ENCODE results near the gene ARHGAP9. TPM values are rescaled to one million over a fixed set of nuclear protein-coding genes. Genes with fewer than 3 reads are reported as not detected.
A peak's percentile ranks its signal among the peaks of the same experiment; 100 is the strongest.

Gene ARHGAP9
- 0.18 and 0.24 TPM in 2 replicates for total RNA-seq

GRCh38 chr12:57479376-57480115, at the start of gene ARHGAP9:
ARHGAP9 (minus strand) TSS chr12:57479866; CDS start chr12:57479406, 460 bp downstream.
- DNase-seq (ENCODE audit: extremely low read depth, low read depth, low spot score), result no peak

DNA sequence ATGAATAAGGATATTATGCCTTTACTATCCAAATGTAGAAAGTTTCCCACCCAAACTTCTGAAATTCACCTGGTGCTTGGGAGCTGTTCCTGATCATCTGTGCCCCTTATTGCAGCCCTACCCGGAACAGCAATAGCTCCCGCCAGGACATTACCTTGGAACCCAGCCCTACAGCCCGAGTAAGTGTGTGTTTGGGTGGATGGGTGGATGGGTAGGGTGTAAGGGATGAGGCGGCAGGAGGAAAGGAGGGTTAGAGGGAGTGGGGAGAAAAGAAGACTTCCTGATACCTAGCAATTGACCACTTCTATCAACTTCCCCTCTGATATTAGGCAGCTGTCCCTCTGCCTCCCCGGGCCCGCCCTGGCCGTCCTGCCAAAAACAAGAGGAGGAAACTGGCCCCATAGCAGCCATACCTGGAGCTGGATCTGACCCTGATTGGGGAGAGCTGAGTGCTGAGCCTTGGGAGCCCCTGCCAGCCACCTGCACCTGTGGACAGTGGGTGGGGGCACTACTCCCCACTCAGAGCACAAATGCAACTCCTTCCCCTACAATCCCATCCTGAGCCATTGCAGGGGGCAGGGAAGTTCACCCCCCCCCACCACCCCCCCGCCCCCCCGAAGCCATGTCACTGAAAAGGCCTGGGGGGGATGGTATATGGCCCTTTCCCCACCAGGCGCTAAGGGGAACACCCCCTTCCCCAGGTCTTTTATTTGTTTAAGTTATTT, 49.3 kb upstream of the ARHGAP9 start:
- DNase-seq (ENCODE audit: extremely low read depth, low read depth, low spot score), result no peak

GRCh38 chr12:57528176-57528575, 48.5 kb upstream of the ARHGAP9 start:
- DNase-seq (ENCODE audit: extremely low read depth, low read depth, low spot score), result no peak

DNA sequence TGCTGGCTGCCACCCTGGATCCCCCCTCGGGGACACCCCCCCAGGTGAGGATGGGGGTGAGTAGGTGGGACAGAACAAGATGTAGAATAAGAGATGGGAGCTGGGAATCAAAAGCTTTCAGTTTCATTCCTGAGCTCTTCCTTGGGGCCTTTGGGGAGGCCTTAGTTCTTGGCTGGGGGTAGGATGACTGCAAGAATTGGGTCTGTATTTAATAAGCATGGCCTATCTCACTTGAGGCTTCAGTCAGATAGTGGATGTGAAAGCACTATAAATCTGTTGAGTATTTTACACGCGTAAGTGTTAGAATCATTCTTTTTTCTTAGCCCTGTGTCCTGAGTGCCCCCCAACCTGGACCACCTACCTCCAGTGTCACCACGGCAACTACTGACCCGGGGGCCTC, 47.5 kb upstream of the ARHGAP9 start:
- no peak for DNase-seq (ENCODE audit: extremely low read depth, low read depth, low spot score)

DNA sequence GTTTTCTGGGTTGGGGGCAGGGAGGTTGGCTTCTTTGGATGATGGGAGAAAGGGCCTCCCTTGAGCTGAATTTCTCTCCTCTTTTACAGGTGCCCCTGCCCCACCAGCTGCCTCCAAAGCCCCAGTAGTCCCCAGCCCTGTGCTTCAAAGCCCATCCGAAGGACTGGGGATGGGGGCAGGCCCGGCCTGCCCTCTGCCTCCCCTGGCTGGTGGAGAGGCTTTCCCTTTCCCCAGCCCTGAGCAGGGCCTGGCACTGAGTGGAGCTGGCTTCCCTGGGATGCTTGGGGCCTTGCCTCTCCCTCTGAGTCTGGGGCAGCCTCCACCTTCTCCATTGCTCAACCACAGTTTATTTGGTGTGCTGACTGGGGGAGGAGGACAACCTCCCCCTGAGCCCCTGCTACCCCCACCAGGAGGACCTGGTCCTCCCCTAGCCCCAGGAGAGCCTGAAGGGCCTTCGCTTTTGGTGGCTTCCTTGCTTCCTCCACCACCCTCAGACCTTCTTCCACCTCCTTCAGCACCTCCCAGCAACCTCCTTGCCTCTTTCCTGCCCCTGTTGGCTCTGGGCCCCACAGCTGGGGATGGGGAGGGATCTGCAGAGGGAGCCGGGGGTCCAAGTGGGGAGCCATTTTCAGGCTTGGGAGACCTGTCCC, 46.9 kb upstream of the ARHGAP9 start:
- no peak for DNase-seq (ENCODE audit: extremely low read depth, low read depth, low spot score)

- no peak for DNase-seq (ENCODE audit: extremely low read depth, low read depth, low spot score)
Measured at GRCh38 chr12:57525615-57526383, 46.1 kb upstream of the ARHGAP9 start.

DNA sequence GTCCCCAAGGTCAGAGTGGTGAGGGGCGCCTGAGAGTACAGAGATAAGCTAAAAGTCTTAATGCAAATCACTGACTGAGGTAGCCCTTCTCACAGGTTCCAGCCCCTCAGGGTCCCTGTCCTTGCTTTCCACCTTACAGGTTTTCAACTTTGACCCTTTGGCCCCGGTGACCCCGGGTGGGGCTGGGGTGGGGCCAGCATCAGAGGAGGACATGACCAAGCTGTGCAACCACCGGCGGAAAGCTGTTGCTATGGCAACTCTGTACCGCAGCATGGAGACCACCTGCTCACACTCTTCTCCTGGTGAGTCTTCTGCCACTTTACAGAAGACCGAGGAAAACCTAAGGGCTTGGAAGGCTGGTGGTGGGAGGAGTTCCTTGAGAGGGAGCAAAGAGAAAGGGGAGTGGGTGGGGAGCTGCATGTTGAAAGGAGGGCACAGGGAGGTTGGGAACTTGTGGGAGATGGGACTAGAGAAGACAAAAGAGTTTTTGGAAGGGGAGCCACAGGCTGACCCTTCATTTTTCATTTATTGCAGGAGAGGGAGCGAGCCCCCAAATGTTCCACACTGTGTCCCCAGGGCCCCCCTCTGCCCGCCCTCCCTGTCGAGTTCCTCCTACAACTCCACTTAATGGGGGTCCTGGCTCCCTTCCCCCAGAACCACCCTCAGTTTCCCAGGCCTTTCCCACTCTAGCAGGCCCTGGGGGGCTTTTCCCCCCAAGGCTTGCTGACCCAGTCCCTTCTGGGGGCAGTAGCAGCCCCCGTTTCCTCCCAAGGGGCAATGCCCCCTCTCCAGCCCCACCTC, 45.3 kb upstream of the ARHGAP9 start:
- no peak for DNase-seq (ENCODE audit: extremely low read depth, low read depth, low spot score)

- no peak for DNase-seq (ENCODE audit: extremely low read depth, low read depth, low spot score)
Measured at GRCh38 chr12:57523706-57524614, 44.3 kb upstream of the ARHGAP9 start.

DNA sequence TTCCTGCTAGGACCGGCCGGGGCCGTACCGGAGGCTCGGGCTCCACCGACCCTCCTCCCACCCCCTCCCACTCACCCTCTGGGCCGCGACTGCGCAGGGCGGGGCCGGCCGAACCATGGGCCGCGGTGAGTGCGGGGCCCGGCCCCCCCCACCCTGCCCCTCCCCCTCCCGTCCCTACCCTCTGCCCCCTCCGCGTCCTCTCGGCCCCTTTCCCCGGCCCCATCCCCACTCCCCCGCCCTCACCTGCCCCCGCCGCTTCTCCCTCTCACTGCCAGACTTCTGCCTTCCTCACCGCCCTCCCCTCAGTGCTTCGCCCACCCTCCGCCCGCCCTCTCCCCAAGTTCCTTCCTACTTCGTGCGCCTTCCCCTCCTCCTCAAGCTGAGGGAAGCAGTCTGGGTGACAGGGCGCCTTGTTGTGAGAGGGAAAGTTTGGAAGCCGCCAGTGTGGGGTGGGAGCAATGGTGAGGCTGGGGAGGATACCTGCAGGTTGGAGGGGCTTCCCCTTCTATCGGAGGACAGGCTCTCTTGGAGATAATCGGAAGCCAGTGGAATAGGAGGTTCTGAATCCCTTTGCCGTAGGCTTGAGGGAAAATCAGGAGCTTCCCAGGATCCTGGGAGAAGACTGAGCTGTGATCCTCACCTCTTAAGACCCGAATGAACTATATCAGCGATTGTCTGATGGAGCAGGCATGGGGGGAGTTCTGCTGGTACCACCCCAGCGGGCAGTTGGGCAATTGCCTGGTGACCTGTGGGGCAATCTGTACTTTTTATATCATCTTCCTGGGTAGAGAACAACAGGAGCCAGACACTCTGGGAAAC, 43.4 kb upstream of the ARHGAP9 start:
- no peak for DNase-seq (ENCODE audit: extremely low read depth, low read depth, low spot score)

DNA sequence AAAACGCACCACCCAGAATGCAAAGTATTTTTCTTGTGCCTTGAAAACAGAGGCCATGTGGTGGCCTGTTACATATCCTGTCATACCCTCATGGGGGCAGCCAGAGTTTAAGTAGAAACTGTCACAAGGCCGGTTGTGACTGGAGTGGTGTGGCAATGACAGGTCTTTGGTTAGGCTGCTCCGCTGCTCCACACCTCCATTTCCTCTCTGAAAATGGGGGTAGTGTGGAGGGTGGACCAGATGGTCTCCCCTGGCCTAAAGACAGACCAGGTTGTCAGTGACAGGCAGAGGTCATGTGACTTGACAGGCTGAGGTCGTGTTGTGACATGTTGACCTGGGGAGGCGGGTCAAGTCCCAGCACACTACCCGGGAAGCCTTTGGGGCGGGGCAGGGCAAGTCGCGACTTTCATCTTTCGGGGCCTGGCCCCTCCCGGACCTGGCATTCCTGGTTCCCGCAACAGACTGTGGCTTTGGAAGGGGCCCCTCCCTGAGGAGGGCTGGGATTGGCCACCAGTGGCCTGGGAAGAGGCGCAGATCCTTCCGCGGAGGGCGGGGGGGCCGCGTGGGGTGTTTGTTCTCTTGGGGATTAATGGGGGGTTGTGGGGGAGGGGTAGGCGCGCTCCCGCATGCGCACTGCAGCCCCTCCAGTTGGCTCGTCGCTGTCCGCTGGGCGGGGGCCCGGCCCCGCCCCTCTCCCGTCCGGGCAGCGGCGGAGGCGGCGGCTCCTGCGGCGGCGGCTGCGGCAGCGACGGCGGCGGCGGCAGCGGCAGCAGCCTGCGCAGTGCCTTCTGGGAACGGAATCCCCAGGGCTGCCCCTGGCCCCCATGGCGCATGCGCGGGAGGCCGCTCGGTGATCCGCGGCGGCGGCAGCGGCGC, 42.6 kb upstream of the ARHGAP9 start, which contains the start of gene MBD6:
Gene MBD6, plus strand, starts transcription at position 814 of the 876 bp plus-strand sequence. CDS start 1,480 bp downstream, outside the sequence.
- DNase-seq (ENCODE audit: extremely low read depth, low read depth, low spot score), result no peak

- DNase-seq (ENCODE audit: extremely low read depth, low read depth, low spot score), result no peak
Measured at GRCh38 chr12:57521525-57522010, 41.9 kb upstream of the ARHGAP9 start.

DNA sequence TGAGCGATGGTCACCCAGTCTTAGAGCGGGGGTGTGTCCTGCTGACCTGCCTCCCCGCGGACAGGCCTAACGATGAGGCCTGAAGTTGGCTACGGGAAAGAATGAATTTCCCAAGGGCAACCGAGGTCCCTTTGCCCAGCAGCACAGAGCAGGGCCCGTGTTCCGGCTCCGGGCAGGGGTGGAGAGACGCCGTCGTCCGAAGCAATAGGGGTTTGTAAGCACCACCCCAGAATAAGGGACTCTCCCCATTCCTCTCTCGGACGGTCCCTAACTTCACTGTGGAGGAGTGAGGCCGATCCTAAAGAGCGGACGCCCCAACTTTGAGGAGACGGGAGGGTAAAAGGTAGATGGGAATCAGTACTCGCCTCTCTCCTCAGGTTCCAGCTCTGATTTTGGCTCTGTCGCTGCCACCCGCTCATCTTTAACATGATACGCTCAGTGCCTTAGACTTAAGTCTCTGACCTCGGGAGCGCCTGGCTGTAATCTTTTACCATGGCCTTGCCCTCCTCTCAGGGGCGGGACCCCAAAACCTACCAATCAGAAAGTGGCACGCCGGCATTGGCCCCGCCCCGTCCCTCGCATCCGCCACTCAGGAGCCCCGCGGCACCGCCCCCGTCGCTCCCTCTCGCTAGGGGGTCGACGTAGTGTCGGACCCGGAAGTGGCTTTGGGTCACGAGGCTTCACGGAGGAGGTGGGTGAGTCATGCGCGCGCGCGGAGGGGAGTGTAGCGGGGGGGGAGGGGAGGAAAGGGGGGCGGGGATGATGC, 40.6 kb upstream of the ARHGAP9 start, which contains the start of gene DDIT3:
Gene DDIT3, minus strand, starts transcription at position 462 of the 766 bp plus-strand sequence. CDS start 3,108 bp downstream, outside the sequence.
- peak; percentile 78 for DNase-seq (ENCODE audit: extremely low read depth, low read depth, low spot score)

- DNase-seq (ENCODE audit: extremely low read depth, low read depth, low spot score), result no peak
Measured at GRCh38 chr12:57519796-57520052, 40.1 kb upstream of the ARHGAP9 start.

- no peak for DNase-seq (ENCODE audit: extremely low read depth, low read depth, low spot score)
Measured at GRCh38 chr12:57518920-57519795, 39.5 kb upstream of the ARHGAP9 start.

DNA sequence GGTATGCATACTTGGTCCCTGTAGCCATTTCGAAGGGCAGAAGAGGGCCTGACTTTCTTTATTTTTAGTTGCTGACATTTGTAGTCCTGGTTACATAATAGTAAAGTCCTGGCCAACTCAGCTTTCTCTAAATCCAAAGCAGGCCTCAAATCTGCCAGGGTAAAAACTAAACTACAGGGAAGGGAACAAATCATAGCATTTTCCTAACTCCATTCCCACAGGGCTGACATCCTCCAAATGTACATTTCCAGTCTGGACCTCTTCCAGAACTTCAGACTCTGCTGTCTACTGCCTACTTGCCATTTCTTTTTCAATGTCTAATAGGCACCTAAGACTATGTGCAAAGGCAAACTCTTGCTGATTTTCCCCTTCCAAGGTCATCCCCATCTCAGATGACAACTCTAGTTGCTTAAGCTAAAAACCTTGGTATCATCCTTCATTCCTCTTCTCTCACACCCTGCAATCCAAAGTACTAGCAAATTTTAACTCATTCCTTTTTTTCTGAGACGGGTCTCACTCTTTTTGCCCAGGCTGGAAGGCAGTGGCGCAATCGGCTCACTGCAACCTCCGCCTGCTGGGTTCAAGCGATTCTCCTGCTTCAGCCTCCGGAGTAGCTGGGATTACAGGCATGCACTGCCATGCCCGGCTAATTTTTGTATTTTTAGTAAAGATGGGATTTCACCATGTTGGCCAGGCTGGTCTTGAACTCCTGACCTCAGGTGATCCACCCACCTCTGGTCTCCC, 38.7 kb upstream of the ARHGAP9 start:
- DNase-seq (ENCODE audit: extremely low read depth, low read depth, low spot score), result no peak
